ENCODE results near the gene UQCRC1. TPM values are rescaled to one million over a fixed set of nuclear protein-coding genes. Genes with fewer than 3 reads are reported as not detected.

The UQCRC1 gene
- 100 to 1,000 TPM; 579 to 974 (median 655) TPM for total RNA-seq

- intact Hi-C loops (cut with DNase I; ENCODE audit: low total_unique reads) (no loop called here), in situ Hi-C loops (cut with MboI; ENCODE audit: low pct_ligation_motif_present in 1 of 4, low pct_unique_long_range_greater_than_20kb in 1 of 4, low sequenced_read_pairs in 3 of 4) (no loop called here)
- H3K9me3 ChIP-seq, result no peaks in the 10 kb centered on the region
- peak within 1 kb of the TSS; percentile 60 to 85 (median 72) for H3K4me3 ChIP-seq
- TF ChIP-seq EP300 (IDR thresholded peaks at IDR 0.05; ENCODE audit: low read depth), result no peak
- TF ChIP-seq CTCF (IDR thresholded peaks at IDR 0.05), result peak; percentile 70 to 94 (median 74)
- peak; percentile 92 to 95 (median 94) for TF ChIP-seq POLR2AphosphoS5 (IDR thresholded peaks at IDR 0.05)
- TF ChIP-seq POLR2A (IDR thresholded peaks at IDR 0.05), result peak; percentile 93
- H3K27me3 ChIP-seq, result no peaks in the 10 kb centered on the region
- H3K36me3 ChIP-seq, result peaks cover 0 to 16% (median 5%) of the 10 kb centered on the region in 4 donors
- peak; percentile 94 for DNase-seq
- peak within 1 kb of the TSS; percentile 86 to 92 (median 88) for H3K27ac ChIP-seq
- peaks cover 4 to 14% (median 11%) of the 10 kb centered on the region in 4 donors for H3K4me1 ChIP-seq
- 3% methylated on average over 86 of the region's 86 CpGs; no CpG with 5 or more reads in 1 of the 2 donors for WGBS, 2 donors (ENCODE audit: low coverage in 1 of 2)
Observed at GRCh38 chr3:48609088-48610005, at the start of gene UQCRC1. UQCRC1 (minus strand) TSS chr3:48609646; CDS start chr3:48609620, 26 bp downstream.

GRCh38 chr3:48656841-48657281, 47.4 kb upstream of the UQCRC1 start:
- intact Hi-C loops (cut with DNase I; ENCODE audit: low total_unique reads), result no loop called here
- Histone ChIP-seq H3K4me3 (peak overlapping the region in 2 of 4 donors; percentile 51 to 64), H3K36me3 (no peaks in the 10 kb centered on the region), H3K27ac (peak overlapping the region; percentile 66 to 77 (median 68)), H3K9me3 (no peaks in the 10 kb centered on the region), H3K4me1 (peaks cover 0 to 21% (median 13%) of the 10 kb centered on the region in 4 donors), H3K27me3 (peaks cover 5% of the 10 kb centered on the region)
- DNase-seq, result no peak
- 89% methylated on average over 45 of the region's 45 CpGs; no CpG with 5 or more reads in 1 of the 2 donors for WGBS, 2 donors (ENCODE audit: low coverage in 1 of 2)
- in situ Hi-C loops (cut with MboI; ENCODE audit: low pct_ligation_motif_present in 1 of 4, low pct_unique_long_range_greater_than_20kb in 1 of 4, low sequenced_read_pairs in 3 of 4), result no loop called here
- TF ChIP-seq POLR2A (IDR thresholded peaks at IDR 0.05), result no peak
- no peak for TF ChIP-seq POLR2AphosphoS5 (IDR thresholded peaks at IDR 0.05)
- TF ChIP-seq CTCF (IDR thresholded peaks at IDR 0.05), result no peak
- TF ChIP-seq EP300 (IDR thresholded peaks at IDR 0.05; ENCODE audit: low read depth), result no peak

DNA sequence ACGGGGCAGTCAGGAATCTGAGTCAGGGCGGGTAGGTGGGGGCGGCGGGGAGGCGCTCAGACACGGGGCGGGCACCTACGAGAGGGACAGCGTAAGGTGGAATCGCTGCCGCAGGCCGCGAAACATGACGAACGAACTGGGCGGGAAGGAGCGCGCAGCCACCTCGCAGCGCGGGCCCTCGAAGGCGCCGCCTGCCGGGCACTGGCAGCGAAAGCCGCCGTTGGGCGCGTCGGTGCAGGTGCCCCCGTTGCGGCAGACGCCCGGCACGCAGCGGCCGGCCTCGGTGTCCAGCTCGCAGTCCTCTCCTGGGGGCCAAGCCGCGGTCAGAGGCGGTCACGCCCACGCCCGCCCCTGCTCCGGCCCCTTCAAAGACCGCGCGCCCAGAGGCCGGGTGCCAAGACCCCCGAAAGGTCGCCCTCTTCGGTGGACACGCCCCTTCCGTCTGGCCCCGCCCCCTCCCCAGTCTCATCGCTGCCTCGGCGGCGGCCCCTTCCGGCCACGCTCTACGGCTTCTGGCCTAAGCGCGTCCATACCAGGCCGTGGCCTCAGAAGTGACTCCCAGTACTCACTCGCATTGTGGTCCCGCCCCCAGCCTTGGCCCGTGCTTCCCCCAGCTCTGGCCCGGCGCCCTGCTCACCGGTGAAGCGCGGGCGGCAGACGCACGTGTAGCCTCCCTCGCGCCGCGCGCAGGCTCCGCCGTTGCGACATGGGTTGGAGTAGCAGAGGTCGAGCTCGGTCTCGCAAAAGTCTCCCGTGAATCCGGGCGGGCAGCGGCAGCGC, 46.8 kb upstream of the UQCRC1 start:
- intact Hi-C loops (cut with DNase I; ENCODE audit: low total_unique reads), result no loop called here
- TF ChIP-seq EP300 (IDR thresholded peaks at IDR 0.05; ENCODE audit: low read depth) (no peak), CTCF (IDR thresholded peaks at IDR 0.05) (peak; percentile 18 to 85 (median 64))
- no peaks in the 10 kb centered on the region for H3K9me3 ChIP-seq
- peaks cover 2% of the 10 kb centered on the region for H3K27me3 ChIP-seq
- peak overlapping the region; percentile 32 to 71 (median 58) for H3K4me3 ChIP-seq
- H3K4me1 ChIP-seq, result peaks cover 0 to 16% (median 9%) of the 10 kb centered on the region in 4 donors
- in situ Hi-C loops (cut with MboI; ENCODE audit: low pct_ligation_motif_present in 1 of 4, low pct_unique_long_range_greater_than_20kb in 1 of 4, low sequenced_read_pairs in 3 of 4), result no loop called here
- DNase-seq, result peak; percentile 79
- 0 to 19% methylated on average over 1 to 90 of the region's 94 CpGs for WGBS, 2 donors (ENCODE audit: low coverage in 1 of 2)
- peak overlapping the region; percentile 66 to 77 (median 68) for H3K27ac ChIP-seq
- no peaks in the 10 kb centered on the region for H3K36me3 ChIP-seq

DNA sequence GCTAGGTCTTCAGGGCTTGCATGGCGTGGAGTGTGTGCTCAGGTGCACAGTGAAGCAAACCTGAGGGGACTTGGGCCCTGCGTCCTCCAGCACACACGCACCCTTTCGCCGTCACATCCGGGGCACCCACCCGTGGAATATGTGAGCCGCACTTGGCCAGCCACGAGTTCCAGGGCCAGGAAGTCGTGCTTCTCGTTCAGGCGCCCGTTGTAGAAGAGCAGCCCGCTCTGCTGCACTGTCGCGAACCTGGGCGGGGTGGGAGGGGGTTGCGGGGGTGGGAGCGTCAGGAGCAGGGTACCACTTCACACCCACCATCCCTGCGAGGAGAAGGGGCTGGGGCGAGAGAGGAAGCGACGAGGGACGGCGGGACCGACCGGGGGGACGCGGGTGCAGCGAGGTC, 46.2 kb upstream of the UQCRC1 start:
- Histone ChIP-seq H3K4me3 (peak overlapping the region; percentile 32 to 71 (median 58)), H3K4me1 (peaks cover 0 to 14% (median 6%) of the 10 kb centered on the region in 4 donors), H3K27ac (peak overlapping the region; percentile 66 to 77 (median 68)), H3K27me3 (no peaks in the 10 kb centered on the region), H3K36me3 (no peaks in the 10 kb centered on the region), H3K9me3 (no peaks in the 10 kb centered on the region)
- no peak for DNase-seq
- 40 to 51% methylated on average over 3 to 29 of the region's 30 CpGs for WGBS, 2 donors (ENCODE audit: low coverage in 1 of 2)
- in situ Hi-C loops (cut with MboI; ENCODE audit: low pct_ligation_motif_present in 1 of 4, low pct_unique_long_range_greater_than_20kb in 1 of 4, low sequenced_read_pairs in 3 of 4) (no loop called here), intact Hi-C loops (cut with DNase I; ENCODE audit: low total_unique reads) (no loop called here)
- TF ChIP-seq POLR2A (IDR thresholded peaks at IDR 0.05) (no peak), CTCF (IDR thresholded peaks at IDR 0.05) (no peak), POLR2AphosphoS5 (IDR thresholded peaks at IDR 0.05) (no peak), EP300 (IDR thresholded peaks at IDR 0.05; ENCODE audit: low read depth) (no peak)
